HL-60 (cell line): ENCODE data around the gene ARID2.

Source experiments
- DNase-seq, 2 experiments: peaks; one replicate each; pipeline ENCODE4 v3.0.0-alpha.2; 2010 to 2020; ENCODE audit warnings: low read depth in 1 of 2, low spot score in 1 of 2
- H3K27ac ChIP-seq: fragments of 250-450 bp; sonication (Bioruptor Pico); replicated peaks from 2 replicates; pipeline ENCODE4 v1.5.1; 2020; ENCODE audit warnings: mild to moderate bottlenecking, moderate library complexity
- H3K27me3 ChIP-seq: fragments of 250-450 bp; sonication (Bioruptor Pico); 2 replicates; pipeline ENCODE4 v1.5.1; 2021; ENCODE audit warnings: mild to moderate bottlenecking, moderate library complexity; ENCODE audit not compliant: insufficient read depth, poor library complexity, severe bottlenecking
- H3K4me3 ChIP-seq: replicated peaks from 2 replicates; pipeline ENCODE4 v1.5.1; 2011; ENCODE audit warnings: mild to moderate bottlenecking, control low read depth, low read length; ENCODE audit not compliant: insufficient read depth
- CTCF ChIP-seq: IDR thresholded peaks from one replicate; pipeline ENCODE4 v1.5.1; 2011; ENCODE audit warnings: low read length, control low read depth, inconsistent platforms; ENCODE audit not compliant: insufficient read depth
- GABPA ChIP-seq: IDR thresholded peaks from 2 replicates; pipeline ENCODE4 v1.6.1; 2012; ENCODE audit warnings: low read depth
- POLR2AphosphoS5 ChIP-seq: IDR thresholded peaks from 2 replicates; pipeline ENCODE4 v1.6.1; 2012; ENCODE audit warnings: low read depth
- REST ChIP-seq: IDR thresholded peaks from 2 replicates; pipeline ENCODE4 v1.6.1; 2012; ENCODE audit warnings: low read depth; ENCODE audit not compliant: insufficient replicate concordance
- SPI1 ChIP-seq: IDR thresholded peaks from 2 replicates; pipeline ENCODE4 v1.6.1; 2012; ENCODE audit warnings: low read depth, mild to moderate bottlenecking, borderline replicate concordance

The ARID2 gene

DNA sequence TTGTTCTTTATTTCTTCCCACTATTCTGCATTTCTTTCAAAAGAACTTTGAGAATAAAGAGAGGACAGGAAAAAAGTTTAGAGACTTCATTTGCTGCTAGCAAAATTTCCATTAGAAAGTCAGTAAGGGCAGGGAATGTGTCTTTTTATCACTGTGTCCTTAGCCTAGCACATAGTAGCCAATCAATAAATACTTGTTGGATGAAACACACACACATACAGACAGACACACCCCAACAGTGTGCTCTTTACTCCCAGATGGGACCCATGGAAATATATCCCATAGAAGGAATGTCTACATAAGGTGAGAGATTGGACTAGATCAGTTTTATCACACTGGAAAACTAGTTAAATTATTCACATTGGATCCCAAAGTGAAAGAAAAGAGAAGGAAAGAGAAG is 21.1 kb upstream of the ARID2 start:
- TF ChIP-seq CTCF (no peak), GABPA (no peak), SPI1 (no peak), REST (no peak), POLR2AphosphoS5 (no peak)
- Histone ChIP-seq H3K4me3 (no peak overlapping the region), H3K27ac (no peak overlapping the region), H3K27me3 (no peaks in the 10 kb centered on the region)
- no peak for DNase-seq

DNA sequence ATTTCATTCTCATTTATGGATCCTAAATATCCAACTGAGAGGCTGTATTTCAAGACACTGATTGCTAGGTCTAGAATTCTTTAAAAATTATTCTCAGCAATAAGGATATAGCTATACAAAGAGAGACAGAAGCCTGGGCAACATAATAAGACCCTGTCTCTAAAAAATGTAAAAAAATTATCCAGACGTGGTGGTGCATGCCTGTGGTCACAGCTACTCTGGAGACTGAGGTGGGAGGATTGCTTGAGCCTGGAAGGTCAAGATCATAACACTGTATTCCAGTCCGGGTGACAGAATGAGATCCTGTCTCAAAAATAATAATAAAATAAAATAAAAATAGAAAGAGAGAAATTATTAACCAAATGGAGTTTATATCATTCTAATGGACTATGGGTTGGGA is 20.6 kb upstream of the ARID2 start:
- H3K27ac ChIP-seq = no peak overlapping the region
- no peak overlapping the region for H3K4me3 ChIP-seq
- TF ChIP-seq CTCF = no peak
- no peak for TF ChIP-seq GABPA
- no peak for TF ChIP-seq REST
- TF ChIP-seq POLR2AphosphoS5 = no peak
- TF ChIP-seq SPI1 = no peak
- no peak for DNase-seq
- no peaks in the 10 kb centered on the region for H3K27me3 ChIP-seq

GRCh38 chr12:45712319-45712718 is 17.2 kb upstream of the ARID2 start:
- no peak for DNase-seq
- no peaks in the 10 kb centered on the region for H3K27me3 ChIP-seq
- H3K4me3 ChIP-seq = no peak overlapping the region
- H3K27ac ChIP-seq = no peak overlapping the region
- TF ChIP-seq POLR2AphosphoS5 (no peak), REST (no peak), GABPA (no peak), SPI1 (no peak), CTCF (no peak)
